NCI-H2081 (cell line): ENCODE results near the gene UNC80.

Experiments
- DNase-seq, 2 experiments: peaks; one replicate each; lab custom pipeline; 2025; lab: John Stamatoyannopoulos, UW

UNC80 gene

GRCh38 chr2:210020138-210020537, 248.5 kb downstream of the UNC80 start:
- DNase-seq = no peak

- no peak for DNase-seq
Observed at GRCh38 chr2:210022824-210023223, 251.2 kb downstream of the UNC80 start.

- no peak for DNase-seq
Observed at GRCh38 chr2:210027608-210028007, 256.0 kb downstream of the UNC80 start.

GRCh38 chr2:210028178-210028577, 256.5 kb downstream of the UNC80 start:
- DNase-seq = no peak

GRCh38 chr2:210034087-210034683, 262.6 kb downstream of the UNC80 start:
- DNase-seq = no peak

GRCh38 chr2:210035679-210036078, 264.0 kb downstream of the UNC80 start:
- DNase-seq = no peak

- DNase-seq = no peak
Observed at GRCh38 chr2:210038078-210038477, 266.4 kb downstream of the UNC80 start.

- DNase-seq = no peak
Observed at GRCh38 chr2:210046851-210047500, 275.3 kb downstream of the UNC80 start.
